ENCODE results near the gene OTOG.

The OTOG gene

GRCh38 chr11:17588166-17588565, 41.1 kb downstream of the OTOG start:
- no peak for FAIRE-seq

- FAIRE-seq: no peak
These were observed 41.7 kb downstream of the OTOG start for GRCh38 chr11:17588721-17589120.

GRCh38 chr11:17590463-17590862, 43.4 kb downstream of the OTOG start:
- FAIRE-seq: no peak

- no peak for FAIRE-seq
These were observed 44.2 kb downstream of the OTOG start for GRCh38 chr11:17591293-17591692.

- no peak for FAIRE-seq
These were observed 46.6 kb downstream of the OTOG start for GRCh38 chr11:17593466-17594245.

- no peak for FAIRE-seq
These were observed 47.7 kb downstream of the OTOG start for GRCh38 chr11:17594686-17595192.

GRCh38 chr11:17595526-17596309, 48.7 kb downstream of the OTOG start:
- FAIRE-seq: no peak

GRCh38 chr11:17596310-17596669, 49.2 kb downstream of the OTOG start:
- FAIRE-seq: no peak

- no peak for FAIRE-seq
These were observed 49.7 kb downstream of the OTOG start for GRCh38 chr11:17596711-17597110.

GRCh38 chr11:17597770-17598169, 50.7 kb downstream of the OTOG start:
- no peak for FAIRE-seq

GRCh38 chr11:17598700-17599459, 51.8 kb downstream of the OTOG start:
- no peak for FAIRE-seq

GRCh38 chr11:17599460-17599925, 52.4 kb downstream of the OTOG start:
- no peak for FAIRE-seq

- no peak for FAIRE-seq
These were observed 53.5 kb downstream of the OTOG start for GRCh38 chr11:17600316-17601255.

GRCh38 chr11:17601256-17601671, 54.2 kb downstream of the OTOG start:
- no peak for FAIRE-seq

GRCh38 chr11:17601676-17602075, 54.6 kb downstream of the OTOG start:
- no peak for FAIRE-seq

GRCh38 chr11:17602105-17603001, 55.3 kb downstream of the OTOG start:
- no peak for FAIRE-seq

GRCh38 chr11:17603056-17603825, 56.2 kb downstream of the OTOG start:
- FAIRE-seq: no peak

- no peak for FAIRE-seq
These were observed 57.3 kb downstream of the OTOG start for GRCh38 chr11:17604201-17604914.

- no peak for FAIRE-seq
These were observed 57.8 kb downstream of the OTOG start for GRCh38 chr11:17604915-17605233.

All from colon (tissue), 2 donors.